HUES6 (cell line): ENCODE results near the gene MARCKS.
"Not testable (repeated sequence)": the region's sequence is repeated elsewhere in the genome, so short reads cannot be mapped to it uniquely, and the experiment has no call there.

Experiments
- H3K27ac ChIP-seq: 2 replicates; pipeline ENCODE4 v1.7.0; 2013; ENCODE audit warnings: low read depth, mild to moderate bottlenecking, low read length, inconsistent platforms
- H3K27me3 ChIP-seq: 2 replicates; pipeline ENCODE4 v1.6.1; 2013; ENCODE audit warnings: low read length; ENCODE audit not compliant: control insufficient read depth, insufficient read depth
- H3K36me3 ChIP-seq: 2 replicates; pipeline ENCODE4 v1.6.1; 2013; ENCODE audit warnings: low read length; ENCODE audit not compliant: control insufficient read depth, insufficient read depth
- H3K4me1 ChIP-seq: 2 replicates; pipeline ENCODE4 v1.6.1; 2013; ENCODE audit warnings: low read length; ENCODE audit not compliant: control insufficient read depth, insufficient read depth
- H3K4me3 ChIP-seq: 2 replicates; pipeline ENCODE4 v1.5.1; 2013; ENCODE audit warnings: low read depth, low read length
- H3K9ac ChIP-seq: one replicate; pipeline ENCODE4 v1.6.1; 2013; ENCODE audit warnings: mild to moderate bottlenecking, low read length
- H3K9me3 ChIP-seq: 2 replicates; pipeline ENCODE4 v1.6.1; 2013; ENCODE audit warnings: low read depth, low read length; ENCODE audit not compliant: control insufficient read depth, insufficient read depth

The MARCKS gene

DNA sequence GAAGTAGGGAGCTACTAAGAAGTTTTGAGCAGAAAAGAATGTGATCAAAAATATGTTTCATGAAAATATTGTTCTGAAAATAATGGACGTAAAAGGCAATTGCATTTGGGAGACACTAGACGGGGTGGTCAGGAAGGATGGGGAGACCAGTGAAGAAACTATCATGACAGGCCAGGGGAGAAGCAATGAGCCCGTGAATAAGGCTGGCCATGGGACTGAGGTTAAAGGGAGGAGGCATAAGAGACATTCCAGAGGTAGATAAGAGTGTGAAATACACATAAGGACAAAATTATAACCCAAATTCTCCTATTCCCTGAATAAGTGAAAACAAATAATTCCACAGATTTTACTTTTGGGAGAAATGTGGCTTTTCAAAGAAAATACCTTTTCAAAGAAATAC, 51.7 kb downstream of the MARCKS start:
- Histone ChIP-seq H3K4me1 (peaks cover 6% of the 10 kb centered on the region; the same call in 1 of the 2 replicates), H3K36me3 (no peaks in the 10 kb centered on the region), H3K4me3 (no peak overlapping the region), H3K9ac (no peak overlapping the region), H3K27ac (no peak overlapping the region), H3K27me3 (no peaks in the 10 kb centered on the region), H3K9me3 (no peaks in the 10 kb centered on the region)

- H3K9me3 ChIP-seq = no peaks in the 10 kb centered on the region
- no peaks in the 10 kb centered on the region for H3K36me3 ChIP-seq
- H3K4me1 ChIP-seq = peaks cover under 1% of the 10 kb centered on the region; the same call in 1 of the 2 replicates
- H3K9ac ChIP-seq = no peak overlapping the region
- H3K27ac ChIP-seq = no peak overlapping the region
- no peak overlapping the region for H3K4me3 ChIP-seq
- no peaks in the 10 kb centered on the region for H3K27me3 ChIP-seq
These were observed 52.2 kb downstream of the MARCKS start for GRCh38 chr6:113909224-113909856.

DNA sequence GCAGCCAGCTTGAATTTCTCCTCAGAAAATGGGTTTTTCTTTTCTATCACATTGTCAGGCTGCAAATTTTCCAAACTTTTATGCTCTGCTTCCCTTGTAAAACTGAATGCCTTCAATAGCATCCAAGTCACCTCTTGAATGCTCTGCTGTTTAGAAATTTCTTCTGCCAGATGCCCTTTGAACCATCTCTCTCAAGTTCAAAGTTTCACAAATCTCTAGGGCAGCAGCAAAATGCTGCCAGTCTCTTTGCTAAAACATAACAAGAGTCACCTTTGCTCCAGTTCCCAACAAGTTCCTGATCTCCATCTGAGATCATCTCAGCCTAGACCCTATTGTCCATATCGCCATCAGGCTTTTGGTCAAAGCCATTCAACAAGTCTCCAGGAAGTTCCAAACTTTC, 53.1 kb downstream of the MARCKS start:
- H3K27ac ChIP-seq = not testable (repeated sequence)

More for the DNA sequence above, 53.1 kb downstream of the MARCKS start:
- not testable (repeated sequence) for H3K36me3 ChIP-seq, H3K4me3 ChIP-seq, H3K9ac ChIP-seq, H3K4me1 ChIP-seq, H3K9me3 ChIP-seq, H3K27me3 ChIP-seq
